KBM-7 (cell line): ENCODE measurements around the gene MYO18B.

Experiments used
- DNase-seq: peaks from one replicate; pipeline ENCODE4 v3.0.0-alpha.2; 2015
- in situ Hi-C: fragments of 300-500 bp; cut with MboI; formaldehyde crosslinking; loops from 2 replicates; pipeline ENCODE4 v1.14.3; 2020; ENCODE audit warnings: low sequenced_read_pairs, low pct_unique_long_range_greater_than_20kb, mixed read lengths

MYO18B gene

DNA sequence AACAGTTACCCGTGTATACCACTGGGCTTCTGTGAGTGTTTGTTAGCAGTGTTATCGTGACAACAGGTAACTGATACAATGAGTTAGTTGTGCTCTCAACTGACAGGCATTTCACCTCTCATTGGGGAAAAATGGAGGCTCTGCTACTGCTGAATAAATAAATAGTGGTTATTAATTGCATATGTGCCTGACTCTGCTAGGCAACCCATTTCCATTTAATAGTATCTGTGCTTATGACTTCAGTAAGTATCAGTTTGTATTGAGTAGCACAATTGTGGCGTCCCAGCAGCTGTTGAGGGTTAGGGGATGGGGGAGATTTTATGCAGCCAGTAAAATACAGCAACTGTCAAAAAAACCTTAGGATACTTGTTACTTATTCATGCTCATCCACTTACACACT lies 303.9 kb downstream of the MYO18B start:
- in situ Hi-C loops: no loop called here
- no peak for DNase-seq

- DNase-seq: no peak
- in situ Hi-C loops: no loop called here
Observed at GRCh38 chr22:26047516-26047915, 305.5 kb downstream of the MYO18B start.

DNA sequence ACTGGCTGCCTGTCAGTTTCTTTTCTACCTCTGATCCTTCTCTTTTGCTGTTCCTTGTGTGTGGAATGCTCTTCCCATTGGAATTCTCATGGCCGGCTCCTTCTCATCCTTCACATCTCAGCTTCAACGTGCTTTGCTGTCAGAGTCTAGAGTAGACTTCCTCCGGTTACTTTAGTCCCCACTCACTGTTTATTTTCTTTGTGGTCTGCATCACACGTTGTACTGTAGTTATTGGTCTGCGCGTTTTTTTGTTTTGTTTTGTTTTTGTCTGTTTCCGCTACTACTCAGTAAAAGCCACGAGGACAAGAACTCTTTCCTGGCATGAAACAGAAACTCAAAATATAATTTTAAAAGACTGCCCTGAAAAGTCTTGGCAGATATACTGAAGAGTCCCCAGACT lies 305.9 kb downstream of the MYO18B start:
- in situ Hi-C loops: no loop called here
- no peak for DNase-seq

GRCh38 chr22:26050079-26050478 lies 308.1 kb downstream of the MYO18B start:
- in situ Hi-C loops: no loop called here

GRCh38 chr22:26053737-26054316 lies 311.8 kb downstream of the MYO18B start:
- in situ Hi-C loops: no loop called here
- no peak for DNase-seq

More at GRCh38 chr22:26050079-26050478, 308.1 kb downstream of the MYO18B start:
- no peak for DNase-seq

DNA sequence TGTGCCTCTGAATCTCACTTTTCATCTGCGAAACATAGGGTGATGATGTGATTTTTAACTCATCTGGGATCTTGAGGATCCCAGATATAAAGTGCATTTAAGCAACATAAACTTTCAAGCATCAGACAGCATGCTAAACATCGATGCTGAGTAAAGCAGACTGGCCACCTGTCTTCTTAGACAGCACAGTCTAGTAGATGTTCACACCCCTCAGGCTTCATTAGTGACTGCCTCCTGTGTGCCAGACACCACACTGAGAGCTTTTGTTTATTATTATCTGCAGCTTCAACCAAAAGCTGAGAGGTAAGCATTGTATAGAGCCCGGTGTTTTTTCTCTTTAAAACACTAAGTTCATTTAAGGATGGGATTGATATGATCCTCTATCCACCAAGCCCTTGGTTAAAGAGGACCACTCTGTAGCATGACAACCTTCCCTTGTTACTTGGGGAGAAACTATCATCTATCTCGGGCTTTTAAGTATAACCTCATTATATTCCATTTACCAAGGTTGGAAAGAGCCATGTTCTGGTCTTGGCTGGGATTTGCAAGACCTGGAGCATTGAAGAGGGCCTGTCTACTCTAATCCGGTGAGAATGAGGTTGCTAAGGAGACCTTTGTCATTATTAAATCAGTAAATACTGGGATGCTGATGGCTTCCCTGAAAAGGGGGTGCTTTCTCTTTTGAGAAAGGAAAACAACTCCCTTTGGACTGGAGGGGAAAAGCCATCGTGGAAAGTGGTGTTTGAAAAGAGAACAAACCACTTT lies 313.0 kb downstream of the MYO18B start:
- in situ Hi-C loops: no loop called here
- no peak for DNase-seq

DNA sequence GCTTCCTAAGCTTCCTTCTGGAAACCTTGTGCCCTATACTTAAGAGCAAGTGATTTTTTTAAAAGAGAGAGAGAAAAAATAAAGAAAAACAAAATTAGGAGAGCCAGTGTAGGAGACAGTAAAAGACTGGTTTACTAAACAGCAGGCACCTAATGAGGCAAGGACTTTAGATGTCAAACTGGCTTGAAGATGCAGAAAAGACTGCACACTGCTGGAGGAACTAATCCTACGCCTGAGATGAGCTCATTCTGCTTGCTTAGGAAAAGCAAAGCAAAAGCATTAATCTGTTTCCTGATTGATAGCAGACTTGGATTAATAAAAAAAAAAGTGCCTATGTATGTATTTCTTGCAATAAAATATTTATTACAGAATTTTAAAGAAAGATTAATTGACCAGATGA lies 313.7 kb downstream of the MYO18B start:
- in situ Hi-C loops: no loop called here
- no peak for DNase-seq

DNA sequence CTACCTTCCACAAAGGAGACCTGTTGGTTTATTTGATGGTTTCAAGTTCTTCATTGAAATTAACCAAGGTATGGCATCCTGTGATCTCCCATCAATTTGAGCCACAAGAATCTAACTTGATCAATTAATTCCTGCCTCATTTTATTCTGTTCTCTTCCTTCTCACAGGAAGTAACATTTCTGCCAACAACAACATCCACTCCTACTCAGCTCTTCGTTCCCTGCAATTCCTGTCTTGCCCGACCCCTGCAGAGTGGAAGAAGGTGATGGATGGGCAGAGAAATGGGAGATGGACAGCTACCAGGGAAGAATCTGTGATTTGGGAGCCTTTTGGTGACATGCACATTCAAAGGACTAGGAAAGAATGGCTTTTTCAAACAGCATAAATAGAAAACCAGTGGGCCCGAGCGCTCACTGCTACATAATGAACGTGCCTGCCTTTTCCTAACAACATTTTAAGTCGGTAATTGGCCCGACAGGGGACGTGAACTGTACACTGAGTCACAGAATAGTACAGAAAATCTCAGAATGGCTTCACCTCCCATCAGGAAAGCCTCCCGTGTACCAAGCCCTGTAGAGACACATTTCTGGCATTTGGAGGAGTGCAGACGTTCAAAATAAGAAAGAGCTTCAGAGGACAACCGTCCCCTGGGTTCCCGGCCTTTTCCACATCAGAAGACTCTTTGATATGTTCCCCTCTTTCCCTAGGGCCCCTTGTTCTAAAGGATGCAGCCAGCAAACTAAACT lies 314.6 kb downstream of the MYO18B start:
- DNase-seq: no peak
- in situ Hi-C loops: no loop called here

DNA sequence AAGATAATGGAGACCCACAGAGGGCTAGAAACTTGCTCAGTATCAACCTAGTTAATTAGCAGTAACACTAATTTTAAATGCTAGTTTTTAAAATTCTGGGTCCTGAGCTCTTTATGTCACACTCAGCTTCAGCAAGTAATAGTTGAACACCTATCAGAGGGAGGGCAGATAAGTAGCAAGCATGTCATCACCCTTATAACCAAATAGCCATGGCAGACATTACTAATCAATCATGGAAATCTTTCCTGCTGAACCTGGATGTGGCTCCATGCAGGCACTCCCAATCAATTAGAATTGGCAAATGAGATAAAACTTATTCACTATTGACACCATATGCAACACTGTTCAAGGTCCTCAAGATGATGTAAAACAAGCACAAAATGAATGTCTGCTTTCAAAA lies 315.7 kb downstream of the MYO18B start:
- in situ Hi-C loops: no loop called here
- no peak for DNase-seq

DNA sequence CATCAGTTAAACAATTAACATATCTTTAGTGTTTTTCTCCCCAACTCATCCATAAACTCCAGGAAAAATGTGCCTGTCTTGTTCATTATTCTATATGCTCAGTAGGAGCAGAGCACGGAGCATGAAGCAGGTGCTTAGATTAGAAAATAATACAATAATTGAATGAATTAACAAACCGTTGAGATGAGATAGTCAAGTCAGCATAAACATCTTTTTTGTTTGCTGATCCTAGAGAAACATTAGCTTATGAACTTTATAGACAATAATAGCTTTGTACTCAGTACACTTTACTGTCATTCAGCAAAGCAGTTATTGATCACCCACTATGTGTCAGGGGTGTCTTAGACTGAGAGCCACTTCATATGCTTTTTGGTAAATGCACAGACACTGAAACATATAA lies 322.1 kb downstream of the MYO18B start:
- no peak for DNase-seq
- in situ Hi-C loops: no loop called here

DNA sequence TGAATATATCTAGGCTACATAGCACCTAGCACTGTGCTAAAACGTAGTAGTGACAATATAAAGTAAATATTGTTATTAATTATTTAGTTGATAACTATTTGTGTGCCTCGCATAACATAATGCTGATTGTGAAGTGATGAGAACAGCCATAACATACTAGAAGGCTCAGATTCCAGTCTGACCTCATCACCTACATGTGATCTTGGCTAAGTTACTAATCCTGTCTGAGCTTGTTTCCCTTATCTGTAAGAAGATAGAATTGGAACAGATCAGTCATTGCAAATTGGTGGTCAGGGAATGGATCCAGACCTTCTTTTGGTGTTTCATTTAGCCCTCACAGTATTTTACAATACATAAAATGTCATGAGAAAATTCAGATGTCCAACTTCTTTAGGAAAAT lies 323.9 kb downstream of the MYO18B start:
- DNase-seq: no peak

DNA sequence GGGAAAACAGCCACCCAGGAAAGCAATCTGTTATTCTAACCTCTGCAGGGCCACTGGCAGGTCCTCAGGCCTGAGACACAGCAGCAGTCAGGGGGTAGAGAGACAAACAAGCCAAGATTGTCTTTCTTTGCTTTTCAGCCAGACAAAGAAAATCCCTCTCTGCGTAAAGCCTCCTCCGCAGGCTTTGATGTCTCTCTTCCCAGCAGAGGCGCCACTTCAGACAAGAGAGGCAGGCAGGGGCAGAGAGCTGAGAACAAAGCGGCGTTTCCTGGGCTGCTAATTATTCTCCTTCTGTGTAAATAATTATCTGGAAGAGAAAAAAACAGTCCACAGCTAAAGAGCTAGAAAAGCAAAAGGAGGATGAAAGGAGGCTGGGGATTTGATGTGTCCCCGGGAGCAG lies 324.5 kb downstream of the MYO18B start:
- DNase-seq: no peak
- in situ Hi-C loops: no loop called here

More for the DNA sequence above, 323.9 kb downstream of the MYO18B start:
- in situ Hi-C loops: no loop called here

DNA sequence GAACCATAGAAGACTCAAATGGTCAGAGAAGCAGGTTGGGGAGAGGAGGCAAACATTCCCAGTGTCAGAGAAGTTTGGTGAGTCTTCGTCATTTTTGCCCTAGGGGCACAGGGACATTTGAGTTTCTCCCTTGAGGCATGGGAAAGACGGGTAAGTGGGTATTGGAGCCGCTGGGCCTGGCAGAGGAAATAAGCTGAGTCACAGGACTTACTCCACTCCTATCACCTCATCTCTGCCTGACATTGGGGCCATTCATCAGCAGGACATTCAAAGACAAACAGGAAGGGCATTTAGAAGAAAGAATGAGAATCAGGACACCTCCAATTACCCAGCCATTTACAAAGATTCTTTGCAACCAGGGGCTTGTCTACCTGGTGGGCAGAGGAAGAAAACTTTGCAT lies 326.6 kb downstream of the MYO18B start:
- DNase-seq: no peak
- in situ Hi-C loops: no loop called here

- no peak for DNase-seq
- in situ Hi-C loops: no loop called here
Observed at GRCh38 chr22:26072621-26073020, 330.6 kb downstream of the MYO18B start.

DNA sequence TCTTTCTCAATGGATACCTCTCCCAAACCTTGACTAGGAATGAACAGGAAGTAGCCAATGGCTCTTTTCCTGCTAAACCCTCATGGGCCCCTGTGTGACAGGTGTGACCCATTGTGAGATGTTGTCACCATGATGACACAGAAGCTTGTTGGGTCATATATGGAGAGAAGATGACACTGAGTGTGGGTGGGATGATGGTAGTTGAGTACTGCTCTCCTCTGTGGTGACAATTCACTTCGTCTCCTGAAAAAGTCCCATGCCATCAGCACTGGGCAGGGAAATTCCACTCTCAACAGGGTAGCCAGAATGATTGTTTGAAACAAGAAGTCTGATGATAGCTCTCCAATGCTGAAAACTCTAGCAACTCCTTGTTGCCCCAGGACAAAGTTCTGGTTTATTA lies 333.3 kb downstream of the MYO18B start:
- no peak for DNase-seq
- in situ Hi-C loops: no loop called here

DNA sequence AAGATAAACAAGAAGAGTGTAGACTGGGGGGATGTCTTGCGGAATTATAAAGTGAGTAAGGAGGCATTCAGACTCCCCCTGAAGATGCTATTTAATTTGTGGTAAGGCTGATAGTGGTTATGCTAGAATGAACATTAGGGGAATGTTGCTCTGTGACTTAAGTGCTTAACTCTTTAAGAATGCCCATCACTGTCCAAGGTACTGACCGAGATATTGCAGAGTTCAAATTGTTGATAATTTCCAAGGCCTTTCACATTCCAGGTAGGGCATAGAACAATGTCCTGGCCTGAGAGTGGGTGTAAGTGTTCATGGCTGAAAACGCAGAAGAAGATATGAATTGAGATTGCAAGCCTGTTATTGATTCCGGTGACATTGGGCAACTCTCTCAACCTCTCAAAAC lies 337.0 kb downstream of the MYO18B start:
- in situ Hi-C loops: no loop called here
- no peak for DNase-seq
